Keratinocyte (primary cell): ENCODE results near the gene ATXN7L1. TPM values are rescaled to one million over a fixed set of nuclear protein-coding genes. Genes with fewer than 3 reads are reported as not detected.

Experiments
- DNase-seq: peaks from one replicate; pipeline ENCODE4 v3.0.0-alpha.2; 2011; ENCODE audit warnings: low read depth, missing footprints, low spot score
- FAIRE-seq: peaks from 2 replicates; lab custom pipeline; 2011; peaks lifted over from hg19 to GRCh38; lab: Jason Lieb, UNC
- H2AFZ ChIP-seq: 2 replicates; pipeline ENCODE4 v1.6.0; 2012; ENCODE audit warnings: low read length, control low read depth, inconsistent platforms; ENCODE audit not compliant: control insufficient read depth
- H3K27ac ChIP-seq: 2 replicates; pipeline ENCODE4 v1.5.1; 2011; ENCODE audit warnings: low read length; ENCODE audit not compliant: control insufficient read depth, insufficient read depth
- H3K27me3 ChIP-seq: 3 replicates; pipeline ENCODE4 v1.6.0; 2011; ENCODE audit warnings: low read length; ENCODE audit not compliant: control insufficient read depth, insufficient read depth; ENCODE audit errors: extremely low read depth
- H3K36me3 ChIP-seq, 2 experiments: 2 replicates in 1 of 2; 3 replicates in 1 of 2; pipeline ENCODE4 v1.5.1; 2011; ENCODE audit warnings: low read length in 2 of 2, mild to moderate bottlenecking in 1 of 2; ENCODE audit not compliant: control insufficient read depth in 2 of 2, insufficient read depth in 2 of 2; ENCODE audit errors: extremely low read depth in 1 of 2
- H3K4me1 ChIP-seq: 3 replicates; pipeline ENCODE4 v1.5.1; 2011; ENCODE audit warnings: low read length; ENCODE audit not compliant: control insufficient read depth, insufficient read depth; ENCODE audit errors: extremely low read depth
- H3K4me2 ChIP-seq: 3 replicates; pipeline ENCODE4 v1.6.0; 2011; ENCODE audit warnings: low read depth, low read length; ENCODE audit not compliant: control insufficient read depth, insufficient read depth; ENCODE audit errors: extremely low read depth
- H3K4me3 ChIP-seq, 3 experiments: fragments of 200-600 bp in 1 of 3; sonication (generic) in 1 of 3; 2 replicates in 2 of 3; 3 replicates in 1 of 3; pipeline ENCODE4 v1.5.1; 2011 to 2016; ENCODE audit warnings: low read length in 3 of 3, mild to moderate bottlenecking in 3 of 3, control low read depth in 2 of 3, inconsistent platforms in 1 of 3, low read depth in 1 of 3, mixed read lengths in 1 of 3, mixed run types in 1 of 3, moderate library complexity in 1 of 3; ENCODE audit not compliant: control insufficient read depth in 2 of 3, insufficient read depth in 2 of 3; ENCODE audit errors: extremely low read depth in 1 of 3
- H3K79me2 ChIP-seq: 2 replicates; pipeline ENCODE4 v1.6.0; 2012; ENCODE audit warnings: low read length; ENCODE audit not compliant: control insufficient read depth, insufficient read depth
- H3K9ac ChIP-seq: 3 replicates; pipeline ENCODE4 v1.6.0; 2011; ENCODE audit warnings: low read length; ENCODE audit not compliant: control insufficient read depth, insufficient read depth; ENCODE audit errors: extremely low read depth
- H3K9me1 ChIP-seq: 3 replicates; pipeline ENCODE4 v1.6.0; 2011; ENCODE audit warnings: low read length; ENCODE audit not compliant: control insufficient read depth, insufficient read depth; ENCODE audit errors: extremely low read depth
- H3K9me3 ChIP-seq: 2 replicates; pipeline ENCODE4 v1.5.1; 2012; ENCODE audit warnings: low read depth, low read length; ENCODE audit not compliant: control insufficient read depth
- H4K20me1 ChIP-seq: 3 replicates; pipeline ENCODE4 v1.6.0; 2011; ENCODE audit warnings: low read length; ENCODE audit not compliant: control insufficient read depth, insufficient read depth; ENCODE audit errors: extremely low read depth
- CTCF ChIP-seq, 3 experiments: IDR thresholded peaks in 1 of 3; conservative IDR thresholded peaks in 1 of 3; optimal IDR thresholded peaks in 1 of 3; 2 replicates in 2 of 3; 3 replicates in 1 of 3; pipeline versions ENCODE3 to v1.5.1; 2011; ENCODE audit warnings: low read length in 3 of 3, mild to moderate bottlenecking in 3 of 3, moderate library complexity in 2 of 3, control low read depth in 1 of 3, inconsistent platforms in 1 of 3; ENCODE audit not compliant: insufficient read depth in 2 of 3; ENCODE audit errors: extremely low read depth in 1 of 3
- EZH2 ChIP-seq: IDR thresholded peaks from one replicate; pipeline ENCODE4 v1.6.1; 2012; ENCODE audit warnings: inconsistent platforms, mild to moderate bottlenecking, low read length, moderate library complexity
- dilution Hi-C: fragments of 300-500 bp; cut with MboI; formaldehyde crosslinking; loops from one replicate; pipeline ENCODE4 v1.7.0; 2020; ENCODE audit warnings: low sequenced_read_pairs; ENCODE audit not compliant: extremely low pct_ligation_motif_present
- polyA plus RNA-seq, 5 experiments: library from polyadenylated mRNA; depleted of rRNA in 3 of 5; stranded (reverse) in 3 of 5; stranded (forward) in 1 of 5; unstranded in 1 of 5; fragments of >200 nt; gene quantifications; 1 replicate in 1 of 5; 2 replicates in 3 of 5; 3 replicates in 1 of 5; pipeline versions ENCODE4 v1.2.1 to v1.2.3, GENCODE V29; 2011 to 2012; ENCODE audit warnings: missing spikeins in 2 of 5, low read depth in 1 of 5, low replicate concordance in 1 of 5

The ATXN7L1 gene
- polyA plus RNA-seq, 1 donor (not counting 4 experiments of a cell fraction or from before 2014, with no cell fraction given): 4.8 TPM

GRCh38 chr7:105707381-105707780 is 169.0 kb downstream of the ATXN7L1 start:
- peaks cover 9% of the 10 kb centered on the region for H3K9me3 ChIP-seq
- no peaks in the 10 kb centered on the region for H3K36me3 ChIP-seq
- no peaks in the 10 kb centered on the region for H3K4me1 ChIP-seq
- H3K27ac ChIP-seq: no peak overlapping the region
- DNase-seq: no peak
- H3K4me3 ChIP-seq: no peak overlapping the region
- no peaks in the 10 kb centered on the region for H4K20me1 ChIP-seq
- TF ChIP-seq CTCF (optimal IDR thresholded peaks at IDR 0.05 in 1 of 3, IDR thresholded peaks at IDR 0.05 in 1 of 3, conservative IDR thresholded peaks at IDR 0.05 in 1 of 3; ENCODE audit: extremely low read depth in 1 of 3, insufficient read depth in 2 of 3, low read length in 3 of 3): no peak
- TF ChIP-seq EZH2: no peak
- no peak overlapping the region for H2AFZ ChIP-seq
- H3K9me1 ChIP-seq: no peaks in the 10 kb centered on the region
- H3K9ac ChIP-seq: no peak overlapping the region
- no peaks in the 10 kb centered on the region for H3K79me2 ChIP-seq
- H3K27me3 ChIP-seq: no peaks in the 10 kb centered on the region
- no peak overlapping the region for H3K4me2 ChIP-seq
- dilution Hi-C loops: no loop called here
- FAIRE-seq: no peak

DNA sequence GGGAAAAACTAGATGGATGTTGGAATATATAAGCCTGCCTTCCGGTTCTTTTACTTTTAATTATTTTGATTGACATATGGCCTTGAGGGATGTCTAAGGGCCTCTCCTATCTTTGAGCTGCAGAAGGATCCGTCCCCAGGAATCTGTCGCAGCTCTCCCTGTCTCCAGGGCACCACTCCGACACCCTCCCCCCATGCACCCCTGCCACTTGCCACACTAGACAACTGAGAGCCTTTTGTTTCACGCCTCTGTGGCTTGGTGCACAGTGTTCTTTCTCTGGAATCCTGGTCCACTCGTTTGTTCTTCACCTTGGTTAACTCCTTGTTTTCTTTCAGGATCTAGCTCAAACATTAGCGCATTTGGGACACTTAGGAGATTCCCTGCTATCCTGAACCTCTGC is 171.0 kb downstream of the ATXN7L1 start:
- Histone ChIP-seq H3K79me2 (no peaks in the 10 kb centered on the region), H4K20me1 (no peaks in the 10 kb centered on the region), H3K9me3 (no peaks in the 10 kb centered on the region), H2AFZ (no peak overlapping the region), H3K9ac (no peak overlapping the region), H3K4me3 (no peak overlapping the region), H3K27me3 (no peaks in the 10 kb centered on the region), H3K36me3 (no peaks in the 10 kb centered on the region), H3K4me2 (no peak overlapping the region), H3K27ac (no peak overlapping the region), H3K4me1 (no peaks in the 10 kb centered on the region), H3K9me1 (no peaks in the 10 kb centered on the region)
- FAIRE-seq: no peak
- no peak for DNase-seq
- no peak for TF ChIP-seq EZH2
- no peak for TF ChIP-seq CTCF (optimal IDR thresholded peaks at IDR 0.05 in 1 of 3, IDR thresholded peaks at IDR 0.05 in 1 of 3, conservative IDR thresholded peaks at IDR 0.05 in 1 of 3; ENCODE audit: extremely low read depth in 1 of 3, insufficient read depth in 2 of 3, low read length in 3 of 3)
- dilution Hi-C loops: no loop called here
